ENCODE measurements around the gene EMC8. TPM values are rescaled to one million over a fixed set of nuclear protein-coding genes. Genes with fewer than 3 reads are reported as not detected.

EMC8 gene
- total RNA-seq: 42.8 and 48.3 TPM in 2 replicates
- polyA plus RNA-seq: 45.2 and 54.8 TPM in 2 replicates

DNA sequence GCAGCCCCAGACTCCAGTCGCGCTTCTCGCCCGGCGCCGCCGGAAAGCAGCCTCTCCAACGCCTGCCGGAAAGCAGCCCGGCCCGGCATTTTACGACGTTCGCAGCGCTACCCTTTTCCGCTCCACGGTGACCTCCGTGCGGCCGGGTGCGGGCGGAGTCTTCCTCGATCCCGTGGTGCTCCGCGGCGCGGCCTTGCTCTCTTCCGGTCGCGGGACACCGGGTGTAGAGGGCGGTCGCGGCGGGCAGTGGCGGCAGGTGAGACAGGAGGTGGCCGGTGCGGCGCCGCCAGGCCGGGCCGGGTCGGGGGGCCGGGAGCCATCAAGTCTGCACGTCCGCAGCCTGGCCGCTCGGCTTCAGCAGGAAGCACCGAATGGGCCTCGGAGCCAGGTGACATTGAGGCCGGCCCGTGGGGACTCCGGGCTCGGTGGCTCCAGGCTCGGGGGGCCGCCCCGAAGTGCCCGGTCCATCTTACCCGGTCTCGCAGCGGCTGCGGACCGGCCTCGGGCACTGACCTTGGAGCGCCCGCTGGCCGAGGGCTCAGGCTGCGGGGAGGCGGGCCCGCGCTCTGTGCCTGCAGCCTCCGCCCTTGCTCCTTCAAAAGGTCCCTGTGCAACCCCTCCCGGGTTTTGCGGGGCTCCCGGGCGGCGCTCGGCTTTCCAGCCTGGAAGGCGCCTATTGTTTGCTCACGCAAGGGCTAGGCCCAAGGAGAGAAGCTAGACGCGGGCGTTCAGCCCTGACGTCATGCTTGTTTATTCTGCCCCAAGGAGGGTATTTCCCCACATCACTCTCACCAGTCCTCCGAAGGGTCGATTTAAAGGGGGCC, at the start of gene EMC8, which contains the start of gene COX4I1:
Gene EMC8, minus strand, starts transcription at position 48 of the 824 bp plus-strand sequence. CDS start 249 bp downstream, outside the sequence.
Gene COX4I1, plus strand, starts transcription at position 199 of the 824 bp plus-strand sequence. CDS start 1,511 bp downstream, outside the sequence.
- DNase-seq (ENCODE audit: low read depth in 1 of 2, low spot score in 1 of 2): peak; percentile 94 to 96
- TF ChIP-seq CTCF (IDR thresholded peaks at IDR 0.05; ENCODE audit: low read depth, low read length): no peak
- Histone ChIP-seq H3K4me3 (peak within 1 kb of the TSS; percentile 100), H3K27ac (peak within 1 kb of the TSS; percentile 98), H3K36me3 (peaks cover 30% of the 10 kb centered on the region), H3K27me3 (no peaks in the 10 kb centered on the region), H3K9me3 (ENCODE audit: low read depth) (no peaks in the 10 kb centered on the region), H3K4me1 (ENCODE audit: low read depth) (peaks cover 7% of the 10 kb centered on the region)

GRCh38 chr16:85848986-85849385, 49.6 kb upstream of the EMC8 start:
- Histone ChIP-seq H3K4me3 (no peak overlapping the region), H3K9me3 (ENCODE audit: low read depth) (no peaks in the 10 kb centered on the region), H3K27ac (no peak overlapping the region), H3K4me1 (ENCODE audit: low read depth) (peaks cover 21% of the 10 kb centered on the region), H3K27me3 (no peaks in the 10 kb centered on the region), H3K36me3 (no peaks in the 10 kb centered on the region)
- no peak for TF ChIP-seq CTCF (IDR thresholded peaks at IDR 0.05; ENCODE audit: low read depth, low read length)
- DNase-seq (ENCODE audit: low read depth in 1 of 2, low spot score in 1 of 2): no peak

GRCh38 chr16:85847681-85848601, 48.6 kb upstream of the EMC8 start:
- no peak for TF ChIP-seq CTCF (IDR thresholded peaks at IDR 0.05; ENCODE audit: low read depth, low read length)
- H3K9me3 ChIP-seq (ENCODE audit: low read depth): no peaks in the 10 kb centered on the region
- H3K27ac ChIP-seq: no peak overlapping the region
- DNase-seq (ENCODE audit: low read depth in 1 of 2, low spot score in 1 of 2): no peak
- no peaks in the 10 kb centered on the region for H3K36me3 ChIP-seq
- no peak overlapping the region for H3K4me3 ChIP-seq
- no peaks in the 10 kb centered on the region for H3K27me3 ChIP-seq
- peaks cover 21% of the 10 kb centered on the region for H3K4me1 ChIP-seq (ENCODE audit: low read depth)

- no peak for TF ChIP-seq CTCF (IDR thresholded peaks at IDR 0.05; ENCODE audit: low read depth, low read length)
- no peaks in the 10 kb centered on the region for H3K9me3 ChIP-seq (ENCODE audit: low read depth)
- no peak overlapping the region for H3K27ac ChIP-seq
- H3K4me3 ChIP-seq: no peak overlapping the region
- H3K4me1 ChIP-seq (ENCODE audit: low read depth): peaks cover 21% of the 10 kb centered on the region
- no peaks in the 10 kb centered on the region for H3K36me3 ChIP-seq
- H3K27me3 ChIP-seq: no peaks in the 10 kb centered on the region
- no peak for DNase-seq (ENCODE audit: low read depth in 1 of 2, low spot score in 1 of 2)
Observed at GRCh38 chr16:85847036-85847435, 47.7 kb upstream of the EMC8 start.

GRCh38 chr16:85846461-85846860, 47.1 kb upstream of the EMC8 start:
- Histone ChIP-seq H3K4me3 (no peak overlapping the region), H3K9me3 (ENCODE audit: low read depth) (no peaks in the 10 kb centered on the region), H3K27me3 (no peaks in the 10 kb centered on the region), H3K4me1 (ENCODE audit: low read depth) (peaks cover 21% of the 10 kb centered on the region), H3K27ac (no peak overlapping the region), H3K36me3 (no peaks in the 10 kb centered on the region)
- TF ChIP-seq CTCF (IDR thresholded peaks at IDR 0.05; ENCODE audit: low read depth, low read length): no peak
- DNase-seq (ENCODE audit: low read depth in 1 of 2, low spot score in 1 of 2): no peak
